LNCaP clone FGC (cell line): ENCODE data around the gene FSTL5.

ENCODE experiments used
- DNase-seq: peaks from one replicate; pipeline ENCODE4 v3.0.0-alpha.2; 2011; ENCODE audit warnings: low read depth
- H3K4me3 ChIP-seq: 2 replicates; pipeline ENCODE4 v1.5.1; 2011; ENCODE audit warnings: mild to moderate bottlenecking, low read depth, low read length, control low read depth
- CTCF ChIP-seq: IDR thresholded peaks from 2 replicates; pipeline ENCODE4 v1.5.1; 2012; ENCODE audit warnings: mild to moderate bottlenecking; ENCODE audit not compliant: control insufficient read depth, insufficient read depth; ENCODE audit errors: extremely low read depth

The FSTL5 gene

GRCh38 chr4:161828061-161828460 lies 335.7 kb downstream of the FSTL5 start:
- H3K4me3 ChIP-seq, result no peak overlapping the region
- no peak for TF ChIP-seq CTCF
- no peak for DNase-seq

DNA sequence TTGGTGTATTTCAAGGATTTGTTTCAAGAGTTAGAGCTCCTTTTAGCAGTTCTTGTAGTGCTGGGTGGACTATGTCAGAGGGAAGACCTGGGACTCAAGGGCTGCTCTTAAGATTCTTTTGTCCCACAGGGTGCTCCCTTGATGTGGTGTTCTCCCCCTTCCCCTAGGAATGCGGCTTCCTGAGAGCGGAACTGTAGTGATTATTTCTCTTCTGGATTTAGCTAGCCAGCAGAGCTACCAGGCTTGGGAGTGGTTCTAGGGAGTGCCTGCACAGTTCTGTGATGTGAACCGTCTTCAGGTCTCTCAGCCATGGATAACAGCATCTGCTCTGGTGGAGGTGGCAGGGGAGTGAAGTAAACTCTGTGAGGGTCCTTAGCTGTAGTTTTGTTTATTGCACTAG lies 336.8 kb downstream of the FSTL5 start:
- DNase-seq, result no peak
- no peak overlapping the region for H3K4me3 ChIP-seq
- no peak for TF ChIP-seq CTCF

DNA sequence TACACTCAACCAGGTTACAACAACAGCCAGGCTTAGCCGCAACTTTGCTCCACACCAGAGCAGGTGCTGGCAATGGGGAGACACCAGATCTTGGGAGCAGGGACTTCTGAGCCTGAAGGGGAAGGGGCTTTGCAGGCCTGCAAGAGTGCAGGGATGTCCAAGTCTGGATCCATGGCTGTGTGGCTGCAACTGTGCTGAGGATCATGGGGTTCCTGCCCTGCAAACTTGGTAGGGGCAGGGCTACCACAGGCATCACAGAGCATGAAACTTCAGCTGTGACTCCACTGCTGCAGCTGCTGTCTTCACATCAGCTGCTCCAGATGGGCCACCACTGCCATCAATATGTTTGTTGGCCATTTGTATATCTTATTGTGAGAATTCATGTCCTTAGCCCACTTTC lies 340.4 kb downstream of the FSTL5 start:
- H3K4me3 ChIP-seq, result no peak overlapping the region
- DNase-seq, result no peak
- TF ChIP-seq CTCF, result no peak

- DNase-seq, result no peak
- no peak for TF ChIP-seq CTCF
- no peak overlapping the region for H3K4me3 ChIP-seq
These were observed 341.6 kb downstream of the FSTL5 start for GRCh38 chr4:161822174-161822573.

GRCh38 chr4:161817914-161818313 lies 345.9 kb downstream of the FSTL5 start:
- no peak for DNase-seq
- no peak overlapping the region for H3K4me3 ChIP-seq
- TF ChIP-seq CTCF, result no peak

DNA sequence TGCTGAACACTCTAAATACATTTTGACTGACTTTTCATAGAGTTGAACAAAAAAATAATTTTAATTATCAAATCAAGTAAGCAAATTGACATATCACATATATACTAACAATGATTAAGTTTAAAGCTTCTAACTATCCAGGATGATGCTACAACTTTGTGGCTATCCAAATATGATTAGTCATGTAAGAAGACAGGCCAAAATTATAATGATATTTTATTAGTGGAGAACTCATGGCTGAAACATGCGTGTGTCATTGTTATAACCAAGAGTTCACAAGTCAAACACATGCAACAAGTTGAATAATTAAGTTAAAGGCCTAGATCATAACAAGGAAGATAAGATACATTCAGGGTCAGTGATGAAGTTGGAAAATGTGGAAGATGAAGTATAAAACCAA lies 346.8 kb downstream of the FSTL5 start:
- no peak for DNase-seq
- H3K4me3 ChIP-seq, result no peak overlapping the region
- no peak for TF ChIP-seq CTCF

- no peak for TF ChIP-seq CTCF
- DNase-seq, result no peak
- no peak overlapping the region for H3K4me3 ChIP-seq
These were observed 348.0 kb downstream of the FSTL5 start for GRCh38 chr4:161815841-161816240.
